Adrenal gland (tissue), 12 donors: ENCODE data around the gene CDKN1A. TPM values are rescaled to one million over a fixed set of nuclear protein-coding genes. Genes with fewer than 3 reads are reported as not detected.

Experiments used
- DNase-seq, 7 donors: peaks; one replicate each; pipeline ENCODE4 v3.0.0-alpha.2; 2019 to 2020
- H3K27ac ChIP-seq, 5 donors: fragments of 200-600 bp; sonication (generic) in 4 of 5; 1 replicate in 3 of 5; 2 replicates in 2 of 5; pipeline versions ENCODE4 v1.5.1 to v1.8.0; 2016 to 2020; ENCODE audit warnings: mild to moderate bottlenecking in 1 of 5
- H3K27me3 ChIP-seq: fragments of 200-600 bp; 2 replicates; pipeline ENCODE4 v1.8.0; 2021
- H3K36me3 ChIP-seq, 2 donors: fragments of 200-600 bp; replicated peaks in 1 of 2; 1 replicate in 1 of 2; 2 replicates in 1 of 2; pipeline versions ENCODE4 v1.5.1 to v1.8.0; 2018 to 2022
- H3K4me1 ChIP-seq, 2 donors: fragments of 200-600 bp; replicated peaks in 1 of 2; 1 replicate in 1 of 2; 2 replicates in 1 of 2; pipeline versions ENCODE4 v1.5.1 to v1.8.0; 2018 to 2021
- H3K4me3 ChIP-seq, 4 donors: fragments of 200-600 bp; sonication (generic) in 3 of 4; one replicate each; pipeline ENCODE4 v1.5.1; 2016 to 2018
- H3K9me3 ChIP-seq, 3 donors: fragments of 200-600 bp; sonication (generic) in 1 of 3; replicated peaks in 1 of 3; 1 replicate in 2 of 3; 2 replicates in 1 of 3; pipeline versions ENCODE4 v1.5.1 to v1.8.0; 2016 to 2021
- CTCF ChIP-seq, 6 experiments: fragments of 450-650 bp in 4 of 6; fragments of 200-600 bp in 2 of 6; sonication (generic) in 1 of 6; IDR thresholded peaks; 1 replicate in 5 of 6; 2 replicates in 1 of 6; pipeline versions ENCODE4 v1.5.1 to v1.8.0; 2016 to 2021; ENCODE audit warnings: antibody characterized with exemption in 6 of 6, mild to moderate bottlenecking in 2 of 6, moderate library complexity in 1 of 6
- POLR2A ChIP-seq, 2 donors: fragments of 450-650 bp; IDR thresholded peaks; one replicate each; pipeline ENCODE4 v1.6.1; 2017; ENCODE audit warnings: antibody characterized with exemption in 2 of 2, mild to moderate bottlenecking in 2 of 2, moderate library complexity in 1 of 2
- WGBS, 4 donors: extraction: QIAGEN DNeasy Blood & Tissue Kit in 2 of 4; methylation state at CpG; one replicate each; pipeline versions ENCODE4 v1.1.5 to v1.1.7; 2013 to 2017; 5-methylcytosine and 5-hydroxymethylcytosine counted together
- intact Hi-C, 2 donors: fragments of 100-400 bp; cut with DNase I; formaldehyde crosslinking; loops; one replicate each; pipeline versions ENCODE4 v1.14.1 to v1.15.0; 2022 to 2023
- polyA plus RNA-seq, 3 donors: library from polyadenylated mRNA; stranded (reverse); fragments of 200-250 nt in 2 of 3; fragments of 350-450 nt in 1 of 3; fragmentation: Illumina TruSeq in 1 of 3; extraction: RNeasy Lipid Tissue Mini Kit (QIAGEN cat#74804) in 1 of 3; gene quantifications; one replicate each; pipeline ENCODE4 v1.2.3, GENCODE V29; 2013 to 2014
- total RNA-seq, 9 donors: library from RNA; depleted of rRNA in 4 of 9; stranded (reverse); fragments of >200 nt in 4 of 9; fragments of 120-200 nt in 1 of 9; fragmentation: NEBNext Ultra II Directional in 1 of 9; extraction: Animal tissue kit (Norgen Biotek cat#: 25700) in 1 of 9; gene quantifications; one replicate each; pipeline versions ENCODE4 v1.1.0 to v1.2.4, GENCODE V29; 2013 to 2023
- donor health status: healthy with polysubstance abuse.
- donor health status: Bipolar disorder and iron deficiency.
- donor health status: DM: yes; HTN: yes; CAD: no.
- donor health status: DM: no; HTN: no; CAD: no.
- donor health status: DM: no; HTN: no; CAD: no.
- donor health status: DM: yes; HTN: yes; CAD: no.

CDKN1A gene
- total and polyA plus RNA-seq, 12 donors, result 18.8 to 154 (median 67.3) TPM

- WGBS, 4 donors, result 75 to 84% (median 79%) methylated on average over 11 to 12 of the region's 12 CpGs
- Histone ChIP-seq H3K4me1 (no peaks in the 10 kb centered on the region), H3K9me3 (no peaks in the 10 kb centered on the region), H3K27ac (no peak overlapping the region), H3K4me3 (no peak overlapping the region), H3K27me3 (no peaks in the 10 kb centered on the region), H3K36me3 (no peaks in the 10 kb centered on the region)
- intact Hi-C loops, result no loop called here
- no peak for TF ChIP-seq CTCF (IDR thresholded peaks at IDR 0.05)
- TF ChIP-seq POLR2A (IDR thresholded peaks at IDR 0.05), result no peak
- DNase-seq, result no peak
Observed at GRCh38 chr6:36636687-36637418, 41.7 kb upstream of the CDKN1A start.

DNA sequence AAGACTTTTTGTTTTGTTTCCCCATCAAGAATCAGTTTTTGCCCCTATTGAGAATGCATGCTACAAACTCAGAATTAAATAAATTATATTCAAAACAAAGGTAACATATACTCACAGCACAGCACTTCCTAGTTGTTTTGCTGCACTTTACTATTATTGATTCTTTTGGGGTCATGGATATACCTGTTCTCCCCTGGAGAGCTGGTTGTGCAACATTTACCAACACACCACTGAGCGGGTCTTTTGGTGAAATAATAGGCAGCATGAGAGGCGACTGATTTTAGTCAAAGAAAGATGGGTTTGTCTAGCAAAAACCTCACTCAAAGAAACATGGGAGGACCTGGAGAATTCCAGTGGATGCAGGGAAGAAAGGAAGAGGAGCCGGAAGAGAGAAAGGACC lies 39.9 kb upstream of the CDKN1A start:
- intact Hi-C loops, result no loop called here
- no peaks in the 10 kb centered on the region for H3K9me3 ChIP-seq
- H3K4me3 ChIP-seq, result no peak overlapping the region
- peaks cover 5 to 13% of the 10 kb centered on the region in 2 donors for H3K4me1 ChIP-seq
- DNase-seq, result no peak
- no peak for TF ChIP-seq CTCF (IDR thresholded peaks at IDR 0.05)
- H3K27ac ChIP-seq, result no peak overlapping the region
- WGBS, 4 donors, result 89 to 100% (median 92%) methylated on average over 3 of the region's 3 CpGs
- no peaks in the 10 kb centered on the region for H3K27me3 ChIP-seq
- H3K36me3 ChIP-seq, result no peaks in the 10 kb centered on the region

DNA sequence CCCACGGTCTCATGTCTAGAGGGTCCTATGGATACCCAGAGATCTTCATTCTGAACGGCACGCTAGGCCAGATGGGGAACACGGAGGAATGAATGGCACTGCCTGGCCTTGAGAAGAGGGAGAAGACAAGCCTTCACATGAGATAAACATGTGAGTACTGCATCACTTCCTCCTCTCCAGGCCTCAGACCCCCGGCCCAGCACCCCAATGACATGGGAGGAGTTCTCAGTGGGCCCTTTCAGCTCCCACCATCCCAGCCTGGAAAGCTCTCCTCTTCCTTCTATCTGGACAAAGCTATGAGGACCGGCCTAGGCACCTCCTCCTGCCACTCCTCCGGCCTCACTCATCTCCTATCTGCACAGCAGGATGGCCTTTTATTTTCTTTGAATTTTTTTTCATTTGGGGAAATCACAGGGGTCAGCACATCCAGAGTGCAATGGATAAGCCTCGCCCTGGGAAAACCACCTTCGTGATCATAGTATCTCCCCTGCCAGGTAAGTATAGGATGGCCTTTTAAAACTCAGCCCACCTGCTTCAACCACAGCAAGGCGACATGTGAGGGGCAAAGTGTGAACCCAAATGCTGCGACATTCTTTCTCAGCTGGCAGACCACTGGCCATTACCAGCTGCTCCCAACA lies 39.2 kb upstream of the CDKN1A start:
- Histone ChIP-seq H3K9me3 (no peaks in the 10 kb centered on the region), H3K4me1 (peaks cover 6 to 14% of the 10 kb centered on the region in 2 donors), H3K27ac (no peak overlapping the region), H3K4me3 (no peak overlapping the region), H3K36me3 (no peaks in the 10 kb centered on the region), H3K27me3 (no peaks in the 10 kb centered on the region)
- TF ChIP-seq CTCF (IDR thresholded peaks at IDR 0.05) (no peak), POLR2A (IDR thresholded peaks at IDR 0.05) (no peak)
- no peak for DNase-seq
- intact Hi-C loops, result no loop called here
- WGBS, 4 donors, result 87 to 94% (median 92%) methylated on average over 11 of the region's 11 CpGs

GRCh38 chr6:36641543-36641942 lies 37.0 kb upstream of the CDKN1A start:
- intact Hi-C loops, result no loop called here
- no peaks in the 10 kb centered on the region for H3K36me3 ChIP-seq
- 71 to 80% (median 78%) methylated on average over 3 of the region's 3 CpGs for WGBS, 4 donors
- no peak for DNase-seq
- no peak overlapping the region for H3K4me3 ChIP-seq
- peaks cover 6 to 14% of the 10 kb centered on the region in 2 donors for H3K4me1 ChIP-seq
- TF ChIP-seq POLR2A (IDR thresholded peaks at IDR 0.05), result no peak
- no peak for TF ChIP-seq CTCF (IDR thresholded peaks at IDR 0.05)
- H3K9me3 ChIP-seq, result no peaks in the 10 kb centered on the region
- no peak overlapping the region for H3K27ac ChIP-seq
- H3K27me3 ChIP-seq, result no peaks in the 10 kb centered on the region
